Stimulated activated CD8-positive, alpha-beta memory T cell treated with anti-CD3 and anti-CD28 coated beads, Interleukin-7, amount 100 ng/mL, for 1 hour (primary cell): ENCODE data around the gene NEO1.

ENCODE experiments used
- DNase-seq, 2 donors: peaks; one replicate each; pipeline ENCODE4 v3.0.0-alpha.2; 2020; ENCODE audit warnings: low read depth in 2 of 2

The NEO1 gene, protein sequence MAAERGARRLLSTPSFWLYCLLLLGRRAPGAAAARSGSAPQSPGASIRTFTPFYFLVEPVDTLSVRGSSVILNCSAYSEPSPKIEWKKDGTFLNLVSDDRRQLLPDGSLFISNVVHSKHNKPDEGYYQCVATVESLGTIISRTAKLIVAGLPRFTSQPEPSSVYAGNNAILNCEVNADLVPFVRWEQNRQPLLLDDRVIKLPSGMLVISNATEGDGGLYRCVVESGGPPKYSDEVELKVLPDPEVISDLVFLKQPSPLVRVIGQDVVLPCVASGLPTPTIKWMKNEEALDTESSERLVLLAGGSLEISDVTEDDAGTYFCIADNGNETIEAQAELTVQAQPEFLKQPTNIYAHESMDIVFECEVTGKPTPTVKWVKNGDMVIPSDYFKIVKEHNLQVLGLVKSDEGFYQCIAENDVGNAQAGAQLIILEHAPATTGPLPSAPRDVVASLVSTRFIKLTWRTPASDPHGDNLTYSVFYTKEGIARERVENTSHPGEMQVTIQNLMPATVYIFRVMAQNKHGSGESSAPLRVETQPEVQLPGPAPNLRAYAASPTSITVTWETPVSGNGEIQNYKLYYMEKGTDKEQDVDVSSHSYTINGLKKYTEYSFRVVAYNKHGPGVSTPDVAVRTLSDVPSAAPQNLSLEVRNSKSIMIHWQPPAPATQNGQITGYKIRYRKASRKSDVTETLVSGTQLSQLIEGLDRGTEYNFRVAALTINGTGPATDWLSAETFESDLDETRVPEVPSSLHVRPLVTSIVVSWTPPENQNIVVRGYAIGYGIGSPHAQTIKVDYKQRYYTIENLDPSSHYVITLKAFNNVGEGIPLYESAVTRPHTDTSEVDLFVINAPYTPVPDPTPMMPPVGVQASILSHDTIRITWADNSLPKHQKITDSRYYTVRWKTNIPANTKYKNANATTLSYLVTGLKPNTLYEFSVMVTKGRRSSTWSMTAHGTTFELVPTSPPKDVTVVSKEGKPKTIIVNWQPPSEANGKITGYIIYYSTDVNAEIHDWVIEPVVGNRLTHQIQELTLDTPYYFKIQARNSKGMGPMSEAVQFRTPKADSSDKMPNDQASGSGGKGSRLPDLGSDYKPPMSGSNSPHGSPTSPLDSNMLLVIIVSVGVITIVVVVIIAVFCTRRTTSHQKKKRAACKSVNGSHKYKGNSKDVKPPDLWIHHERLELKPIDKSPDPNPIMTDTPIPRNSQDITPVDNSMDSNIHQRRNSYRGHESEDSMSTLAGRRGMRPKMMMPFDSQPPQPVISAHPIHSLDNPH (N-terminal part only)

GRCh38 chr15:73051807-73052652 lies at the start of gene NEO1:
Gene NEO1 (plus strand): TSS chr15:73052463. CDS start chr15:73052676, 213 bp downstream.
- peak; percentile 39 to 54 for DNase-seq

DNA sequence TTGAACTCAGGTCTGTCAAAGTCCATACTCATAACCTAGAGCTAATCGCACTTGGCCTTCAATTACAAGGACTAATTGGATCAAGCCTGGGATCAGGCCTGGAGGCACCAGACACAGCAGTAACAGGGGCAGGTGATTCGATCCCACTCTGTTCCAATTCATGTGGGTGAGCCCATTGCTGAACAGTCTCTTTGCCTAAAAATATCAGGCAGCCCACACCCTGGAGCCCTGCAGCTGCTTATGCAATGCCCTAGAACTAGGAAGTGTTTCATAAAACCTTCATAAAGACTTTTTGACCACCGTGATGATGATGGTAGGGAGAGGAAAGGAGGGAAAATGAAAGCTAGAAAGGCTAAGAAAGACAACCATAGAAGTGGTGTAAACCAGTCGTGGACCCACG lies 47.8 kb upstream of the NEO1 start:
- no peak for DNase-seq

GRCh38 chr15:73005032-73005431 lies 47.2 kb upstream of the NEO1 start:
- no peak for DNase-seq

GRCh38 chr15:73005446-73005845 lies 46.8 kb upstream of the NEO1 start:
- DNase-seq = no peak

DNA sequence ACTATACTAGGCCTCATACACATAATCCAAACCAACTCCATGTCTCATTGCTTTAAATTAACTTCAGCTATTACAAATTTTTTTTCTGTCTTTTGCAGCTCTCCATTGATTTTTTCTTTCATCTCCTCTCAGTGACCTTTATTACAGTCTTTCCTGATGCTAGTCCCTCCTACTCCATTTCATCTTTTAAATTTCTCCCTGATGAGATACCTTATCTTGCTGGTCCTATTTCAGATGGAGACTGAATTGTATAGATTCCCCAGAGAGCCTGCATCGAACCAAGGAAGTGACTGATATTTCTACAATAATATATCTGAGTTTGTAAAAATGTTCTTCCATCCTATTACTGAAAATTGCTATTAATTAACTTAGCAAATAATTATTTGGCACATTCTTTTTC lies 45.7 kb upstream of the NEO1 start:
- DNase-seq = no peak

DNA sequence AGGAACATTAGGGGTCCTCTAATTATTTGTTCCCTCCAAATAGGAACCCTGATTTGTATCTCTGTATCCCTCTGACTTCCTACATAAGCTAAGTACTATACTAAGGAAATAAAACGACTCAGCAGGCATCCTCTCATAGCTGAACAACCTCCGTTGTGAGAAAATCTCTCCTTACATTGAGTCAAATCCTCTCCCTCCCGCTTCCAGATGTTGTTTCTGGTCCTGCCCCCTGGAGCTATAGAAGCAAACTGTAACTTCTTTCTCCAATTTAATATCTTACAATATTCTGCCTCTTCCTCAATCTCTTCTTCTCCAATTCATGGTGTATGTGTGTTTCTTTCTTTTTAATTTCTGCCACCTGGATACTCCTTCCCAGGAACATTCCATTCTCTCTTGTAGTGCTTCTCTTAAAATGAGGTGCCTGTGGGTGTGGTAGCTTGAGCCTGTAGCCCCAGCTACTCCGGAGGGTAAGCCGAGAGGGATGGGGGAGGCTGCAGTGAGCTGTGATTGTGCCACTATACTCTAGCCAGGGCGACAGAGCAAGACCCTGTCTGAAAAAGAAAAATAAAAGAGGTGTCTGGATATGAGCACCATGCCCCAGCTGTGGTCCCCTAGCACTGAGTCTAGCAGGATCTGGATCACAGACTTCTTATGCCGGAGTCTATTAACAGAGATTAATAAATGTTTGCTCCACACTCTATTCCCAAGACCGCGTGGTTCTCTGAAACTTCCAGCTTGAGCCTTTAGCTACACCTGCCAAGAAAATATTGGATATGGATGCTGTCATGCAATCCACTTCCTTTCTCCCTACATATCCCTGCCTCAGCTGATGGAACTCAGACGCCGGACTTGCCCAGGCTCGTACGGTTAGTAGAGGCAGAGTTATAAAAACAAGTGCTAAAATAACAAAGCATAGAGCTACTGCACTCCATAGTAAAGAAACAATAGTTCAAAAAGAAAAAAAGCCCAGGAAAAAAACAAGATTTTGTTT lies 42.9 kb upstream of the NEO1 start:
- no peak for DNase-seq

DNA sequence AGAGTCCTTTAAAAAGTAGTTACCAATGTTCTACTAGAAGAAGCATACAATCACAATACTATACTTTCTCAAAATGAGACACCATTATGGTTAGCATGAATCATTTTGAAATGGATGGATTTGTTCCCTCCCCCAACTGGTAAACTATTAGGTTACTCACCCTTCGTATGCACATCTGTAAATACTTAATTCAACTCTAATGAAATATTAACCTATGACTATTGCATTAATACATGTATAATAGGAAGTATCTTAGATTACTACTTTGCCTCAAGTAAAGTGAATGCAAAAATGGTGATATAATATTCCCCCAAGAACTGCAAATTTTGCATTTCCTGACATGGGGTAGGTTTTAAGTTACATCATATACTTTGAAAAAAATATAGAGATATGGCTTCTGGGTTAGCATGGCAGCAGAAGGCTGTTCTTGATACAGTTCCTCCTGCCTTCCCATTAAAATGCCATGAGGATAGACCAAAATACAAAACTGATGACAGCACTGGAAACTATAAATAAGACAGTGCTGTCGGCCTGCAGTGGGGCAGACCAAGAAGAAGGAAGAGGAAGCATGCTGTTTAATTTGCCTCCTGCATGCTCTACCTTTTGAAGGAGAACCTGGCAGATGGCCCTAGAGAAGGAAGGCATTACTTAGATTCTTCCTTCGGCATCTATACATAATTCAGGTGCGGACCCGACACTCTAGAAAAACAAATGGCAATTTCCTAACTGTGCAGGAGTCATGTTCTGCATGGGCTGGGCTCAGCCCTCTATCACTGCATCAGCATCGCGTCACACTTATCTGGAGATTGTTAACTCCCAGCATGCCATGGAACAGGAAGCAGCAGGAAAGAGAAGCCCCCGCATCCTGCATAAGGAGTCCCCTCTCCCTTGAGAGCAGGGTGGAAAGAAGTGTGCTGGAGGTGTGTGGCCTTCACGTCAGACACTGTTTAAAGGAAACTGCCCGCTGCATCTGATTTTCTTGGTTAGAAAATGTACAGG lies 41.8 kb upstream of the NEO1 start:
- no peak for DNase-seq

DNA sequence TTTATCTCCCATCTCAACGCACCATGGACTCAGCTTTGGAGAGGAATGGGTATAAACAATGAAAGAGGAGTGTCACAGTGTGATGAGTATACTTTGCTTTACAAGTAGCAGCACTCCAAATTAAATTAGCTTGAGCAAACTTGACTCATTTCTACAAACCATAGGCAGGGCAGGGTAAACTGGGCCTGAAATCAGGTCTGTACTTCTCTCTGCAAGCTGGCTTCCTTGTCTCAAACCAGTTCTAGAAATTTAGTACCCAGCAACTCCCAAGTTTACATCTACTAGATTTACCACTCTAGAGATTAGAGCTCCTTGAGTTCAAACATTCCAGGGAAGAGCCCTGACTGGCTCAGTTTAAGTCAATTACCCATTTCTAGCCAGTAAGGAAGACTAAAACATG lies 37.4 kb upstream of the NEO1 start:
- DNase-seq = no peak

GRCh38 chr15:73015493-73015892 lies 36.8 kb upstream of the NEO1 start:
- no peak for DNase-seq

- no peak for DNase-seq
These were observed 34.3 kb upstream of the NEO1 start for GRCh38 chr15:73017987-73018386.

DNA sequence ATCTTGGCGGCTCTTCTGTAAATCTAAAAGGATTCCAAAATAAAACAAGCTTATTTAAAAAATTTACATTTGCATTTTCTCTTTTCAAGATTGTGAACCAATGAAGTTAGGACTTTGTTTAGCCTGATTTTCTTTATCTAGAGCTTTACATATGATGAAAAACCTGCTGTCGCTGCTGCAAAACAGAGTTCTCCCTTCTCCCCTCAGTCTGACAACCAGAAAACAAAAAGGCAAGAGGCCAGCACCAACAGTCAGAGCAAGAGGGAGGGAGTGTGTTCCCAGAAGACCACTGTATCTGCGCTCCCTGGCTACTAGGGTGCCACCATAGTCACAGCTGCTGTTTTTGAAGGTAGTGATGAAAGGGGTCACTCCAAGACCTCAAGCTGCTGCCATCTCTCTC lies 33.1 kb upstream of the NEO1 start:
- DNase-seq = no peak

GRCh38 chr15:73019601-73020146 lies 32.6 kb upstream of the NEO1 start:
- no peak for DNase-seq

- no peak for DNase-seq
These were observed 31.1 kb upstream of the NEO1 start for GRCh38 chr15:73021139-73021621.

DNA sequence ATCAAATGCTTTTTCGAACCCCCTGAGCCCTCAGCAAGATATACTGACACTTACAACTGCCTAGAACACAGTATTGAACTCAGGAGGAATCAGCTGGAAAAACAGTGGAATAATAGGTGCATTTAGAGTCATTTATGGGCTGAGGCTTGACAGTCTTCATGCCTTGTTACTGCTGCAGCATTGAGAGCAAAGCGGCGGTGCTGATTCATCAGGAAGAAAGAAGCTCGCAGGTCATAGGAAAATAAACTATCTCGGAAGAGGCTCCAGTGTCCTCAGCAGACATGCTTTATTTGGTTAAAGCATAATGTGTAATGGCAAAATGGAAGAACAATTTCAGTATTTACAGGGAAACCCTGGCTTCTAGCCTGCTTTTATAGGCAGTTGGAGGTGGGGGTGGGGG lies 30.1 kb upstream of the NEO1 start:
- DNase-seq = no peak

GRCh38 chr15:73023071-73023470 lies 29.2 kb upstream of the NEO1 start:
- no peak for DNase-seq

GRCh38 chr15:73024168-73024567 lies 28.1 kb upstream of the NEO1 start:
- DNase-seq = no peak

DNA sequence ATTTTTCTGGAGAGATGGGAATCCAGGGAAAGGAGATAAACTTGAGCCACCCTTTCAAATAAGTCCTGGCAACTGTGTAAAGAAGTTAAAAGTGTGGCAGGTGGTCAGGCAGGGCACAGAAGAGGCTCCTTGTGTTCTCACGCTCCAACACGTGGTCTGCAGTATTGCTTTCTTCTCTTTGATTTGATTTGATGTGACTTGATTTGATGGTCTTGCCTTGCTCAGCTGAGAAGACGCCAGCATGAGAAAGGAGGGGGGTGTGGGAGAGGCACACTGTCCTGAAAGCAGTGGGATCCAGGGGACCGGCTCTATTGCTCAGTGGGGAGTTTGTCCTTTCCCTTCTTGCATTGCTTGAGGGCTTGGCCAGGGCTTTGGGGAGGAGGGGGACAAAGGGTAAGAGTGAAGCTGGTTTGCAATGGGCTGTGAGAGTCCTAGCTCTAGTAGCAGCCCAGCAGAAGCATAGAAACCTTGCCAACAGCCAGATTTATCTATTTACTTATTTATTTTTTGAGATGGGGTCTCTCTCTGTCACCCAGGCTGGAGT lies 25.7 kb upstream of the NEO1 start:
- no peak for DNase-seq

- no peak for DNase-seq
These were observed 24.2 kb upstream of the NEO1 start for GRCh38 chr15:73028031-73028430.
